Neural crest cell (in vitro differentiated cells): Measurements from ENCODE around the gene MLIP. TPM values are rescaled to one million over a fixed set of nuclear protein-coding genes. Genes with fewer than 3 reads are reported as not detected.
"Not testable (repeated sequence)": the region's sequence is repeated elsewhere in the genome, so short reads cannot be mapped to it uniquely, and the experiment has no call there.

Source experiments
- DNase-seq: peaks from one replicate; pipeline ENCODE4 v3.0.0; 2021; ENCODE audit warnings: low read depth, mixed read lengths, low spot score
- H3K27ac Mint-ChIP-seq: one replicate; pipeline ENCODE4 v1.8.0; 2021; ENCODE audit warnings: mild to moderate bottlenecking, mixed read lengths; ENCODE audit not compliant: unreplicated experiment
- H3K27me3 Mint-ChIP-seq: 2 replicates; pipeline ENCODE4 v1.8.0; 2021; ENCODE audit warnings: low read depth, mild to moderate bottlenecking, mixed read lengths
- H3K36me3 Mint-ChIP-seq: 2 replicates; pipeline ENCODE4 v1.8.0; 2021; ENCODE audit warnings: low read depth, mild to moderate bottlenecking, mixed read lengths
- H3K4me1 Mint-ChIP-seq: 2 replicates; pipeline ENCODE4 v1.8.0; 2021; ENCODE audit warnings: mixed read lengths
- H3K4me3 Mint-ChIP-seq: one replicate; pipeline ENCODE4 v1.8.0; 2021; ENCODE audit warnings: mild to moderate bottlenecking, mixed read lengths
- H3K9me3 Mint-ChIP-seq: 2 replicates; pipeline ENCODE4 v1.8.0; 2021; ENCODE audit warnings: mixed read lengths
- CTCF ChIP-seq: fragments of 200-600 bp; sonication (generic); conservative IDR thresholded peaks from 2 replicates; pipeline ENCODE4 v1.5.0; 2021; ENCODE audit warnings: antibody characterized with exemption, mild to moderate bottlenecking
- total RNA-seq: library from RNA; stranded (reverse); gene quantifications from 2 replicates; pipeline ENCODE4 v1.2.1, GENCODE V29; 2021

Gene MLIP
- total RNA-seq, 1 donor from 2014 or later = not detected

DNA sequence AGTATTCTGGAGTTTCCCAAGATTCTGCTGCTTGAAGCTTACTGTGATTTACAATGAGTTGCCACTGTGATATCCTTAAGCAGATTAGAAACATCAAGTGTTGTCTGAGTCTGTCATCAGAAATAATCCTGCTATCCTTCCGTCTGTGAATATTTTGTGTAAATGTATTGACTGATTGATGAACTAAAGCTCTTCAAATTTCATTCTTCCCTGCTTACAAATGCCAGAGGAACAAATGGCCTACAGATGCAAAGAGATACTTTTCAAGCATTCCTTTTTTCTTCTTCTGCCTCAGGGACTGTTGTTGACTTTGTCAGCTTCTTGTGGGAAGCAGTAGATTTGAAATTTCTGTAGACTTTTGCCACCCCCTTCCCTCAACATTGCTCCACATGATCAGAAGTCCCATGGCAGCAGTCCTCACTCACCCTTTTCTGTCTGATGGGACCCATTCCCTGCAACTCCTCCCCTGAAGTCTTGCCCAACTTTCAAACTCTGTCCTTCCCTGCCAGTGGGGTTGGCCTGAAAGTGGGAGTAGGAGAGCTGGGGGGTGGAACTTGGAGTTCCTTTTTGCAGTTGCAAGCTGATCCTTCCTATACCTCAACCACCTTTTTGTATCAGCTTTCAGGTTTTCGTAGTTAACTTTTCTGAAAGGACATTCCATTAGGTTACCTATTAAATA, 38.5 kb upstream of the MLIP start:
- H3K36me3 Mint-ChIP-seq = no peaks in the 10 kb centered on the region
- H3K27ac Mint-ChIP-seq = no peak overlapping the region
- H3K9me3 Mint-ChIP-seq = no peaks in the 10 kb centered on the region

GRCh38 chr6:54073487-54073886, 37.8 kb upstream of the MLIP start:
- H3K4me3 Mint-ChIP-seq = no peak overlapping the region
- no peak for TF ChIP-seq CTCF
- no peaks in the 10 kb centered on the region for H3K9me3 Mint-ChIP-seq
- no peaks in the 10 kb centered on the region for H3K4me1 Mint-ChIP-seq
- H3K27ac Mint-ChIP-seq = no peak overlapping the region
- no peaks in the 10 kb centered on the region for H3K27me3 Mint-ChIP-seq
- no peaks in the 10 kb centered on the region for H3K36me3 Mint-ChIP-seq
- no peak for DNase-seq

More for the DNA sequence above, 38.5 kb upstream of the MLIP start:
- no peak for DNase-seq
- H3K4me3 Mint-ChIP-seq = no peak overlapping the region
- no peaks in the 10 kb centered on the region for H3K27me3 Mint-ChIP-seq
- no peak for TF ChIP-seq CTCF
- H3K4me1 Mint-ChIP-seq = no peaks in the 10 kb centered on the region

- Mint-ChIP-seq H3K9me3 (no peaks in the 10 kb centered on the region), H3K27ac (no peak overlapping the region), H3K4me3 (no peak overlapping the region), H3K27me3 (no peaks in the 10 kb centered on the region), H3K36me3 (no peaks in the 10 kb centered on the region), H3K4me1 (no peaks in the 10 kb centered on the region)
- DNase-seq = no peak
- no peak for TF ChIP-seq CTCF
These were observed 37.1 kb upstream of the MLIP start for GRCh38 chr6:54074109-54074508.

DNA sequence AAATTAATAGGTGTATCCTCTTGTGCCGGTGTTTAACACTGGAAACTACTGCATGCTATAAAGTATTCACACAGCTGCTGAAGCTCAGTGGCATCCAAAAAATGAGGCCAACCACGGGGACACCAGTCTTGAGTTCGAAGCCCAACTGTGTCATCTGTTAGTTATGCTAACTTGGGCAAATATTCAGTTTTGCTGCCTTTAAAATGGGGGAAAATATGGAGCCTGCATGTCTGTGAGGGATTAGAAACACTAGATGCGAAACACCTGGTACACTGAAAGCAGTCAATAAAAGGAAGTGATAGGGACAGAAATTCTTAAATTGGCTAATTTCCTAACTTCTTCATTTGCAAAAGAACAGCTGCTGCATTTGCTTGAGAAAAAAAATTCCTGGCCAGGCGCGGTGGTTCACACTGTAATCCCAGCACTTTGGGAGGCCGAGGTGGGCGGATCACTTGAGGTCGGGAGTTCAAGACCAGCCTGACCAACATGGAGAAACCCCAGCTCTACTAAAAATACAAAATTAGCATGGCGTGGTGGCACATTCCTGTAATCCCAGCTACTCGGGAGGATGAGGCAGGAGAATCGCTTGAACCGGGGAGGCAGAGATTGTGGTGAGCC, 36.6 kb upstream of the MLIP start:
- Mint-ChIP-seq H3K36me3 (no peaks in the 10 kb centered on the region), H3K9me3 (no peaks in the 10 kb centered on the region), H3K27ac (no peak overlapping the region), H3K4me1 (no peaks in the 10 kb centered on the region), H3K4me3 (no peak overlapping the region), H3K27me3 (no peaks in the 10 kb centered on the region)
- no peak for TF ChIP-seq CTCF
- DNase-seq = no peak

DNA sequence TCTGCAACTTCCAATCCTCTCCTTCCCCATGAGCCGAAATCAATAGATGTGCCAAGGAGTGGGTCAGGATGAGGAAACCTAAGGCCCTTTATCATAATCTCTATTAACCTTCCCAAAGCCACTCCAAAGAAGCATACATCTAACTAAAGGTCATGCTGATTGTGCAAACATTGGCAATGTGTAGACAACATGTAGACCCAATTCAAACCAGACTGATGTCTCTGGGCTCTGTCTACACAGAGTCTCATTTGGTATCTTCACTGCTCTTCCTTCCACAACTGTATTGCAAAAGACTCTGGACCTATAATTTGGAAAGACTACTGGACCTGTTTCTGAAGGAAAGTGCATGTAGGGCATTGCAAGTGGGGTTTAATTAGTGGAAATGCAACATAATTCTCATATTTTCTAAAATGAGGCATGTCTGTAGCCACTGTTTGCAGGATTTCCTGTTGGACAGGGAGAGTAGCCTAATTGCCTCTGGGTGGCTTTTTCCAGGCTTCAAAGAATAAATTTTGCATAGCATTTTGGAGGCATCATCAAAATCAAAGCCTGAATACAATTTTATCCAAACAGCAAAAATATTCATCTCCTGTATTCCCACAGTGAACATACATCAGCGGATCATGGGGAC, 35.0 kb upstream of the MLIP start:
- no peak overlapping the region for H3K27ac Mint-ChIP-seq
- TF ChIP-seq CTCF = no peak
- H3K27me3 Mint-ChIP-seq = no peaks in the 10 kb centered on the region
- no peaks in the 10 kb centered on the region for H3K36me3 Mint-ChIP-seq
- H3K4me1 Mint-ChIP-seq = no peaks in the 10 kb centered on the region
- H3K4me3 Mint-ChIP-seq = no peak overlapping the region
- no peaks in the 10 kb centered on the region for H3K9me3 Mint-ChIP-seq
- no peak for DNase-seq

- H3K4me3 Mint-ChIP-seq, H3K36me3 Mint-ChIP-seq, H3K27ac Mint-ChIP-seq, H3K9me3 Mint-ChIP-seq, H3K27me3 Mint-ChIP-seq, DNase-seq: not testable (repeated sequence)
- H3K4me1 Mint-ChIP-seq = peaks cover 10% of the 10 kb centered on the region
These were observed 29.7 kb upstream of the MLIP start for GRCh38 chr6:54081499-54081898.
